Natural killer cell treated with Interleukin-12 subunit alpha and Interleukin-12 subunit beta and Interleukin-15 and Interleukin-18, amount 100 ng/mL, for 72 hours (primary cell): Measurements from ENCODE around the gene PGM2L1. TPM values are rescaled to one million over a fixed set of nuclear protein-coding genes. Genes with fewer than 3 reads are reported as not detected.
"Not testable (repeated sequence)": the region's sequence is repeated elsewhere in the genome, so short reads cannot be mapped to it uniquely, and the experiment has no call there.

Experiments
- ATAC-seq, 2 donors: fragments of 150-1000 bp; cut with Tn5 transposase in 1 of 2; sonication (Bioruptor Pico), chemical (Tn5 transposase) in 1 of 2; 2 replicates each; pipeline ENCODE4 v1.10.0; 2021
- DNase-seq: peaks from one replicate; pipeline ENCODE4 v3.0.0; 2022; ENCODE audit warnings: low spot score
- H3K27ac Mint-ChIP-seq, 2 donors: 1 replicate in 1 of 2; 2 replicates in 1 of 2; pipeline ENCODE4 v1.8.0; 2022; ENCODE audit warnings: mixed read lengths in 2 of 2, mild to moderate bottlenecking in 1 of 2, moderate library complexity in 1 of 2
- H3K27me3 Mint-ChIP-seq, 2 donors: 1 replicate in 1 of 2; 2 replicates in 1 of 2; pipeline ENCODE4 v1.8.0; 2022; ENCODE audit warnings: mixed read lengths in 2 of 2
- H3K36me3 Mint-ChIP-seq: one replicate; pipeline ENCODE4 v1.8.0; 2022; ENCODE audit warnings: mixed read lengths
- H3K4me1 Mint-ChIP-seq, 2 donors: 1 replicate in 1 of 2; 2 replicates in 1 of 2; pipeline ENCODE4 v1.8.0; 2022; ENCODE audit warnings: low read depth in 2 of 2, mixed read lengths in 2 of 2, mild to moderate bottlenecking in 1 of 2
- H3K4me3 Mint-ChIP-seq: one replicate; pipeline ENCODE4 v1.8.0; 2022; ENCODE audit warnings: mixed read lengths
- H3K9me3 Mint-ChIP-seq: 2 replicates; pipeline ENCODE4 v1.8.0; 2022; ENCODE audit warnings: mixed read lengths
- total RNA-seq, 2 donors: library from RNA; stranded (reverse); gene quantifications; one replicate each; pipeline ENCODE4 v1.2.3, GENCODE V29; 2022

Gene PGM2L1
- total RNA-seq, 2 donors from 2014 or later = 1.4 to 2.4 TPM

DNA sequence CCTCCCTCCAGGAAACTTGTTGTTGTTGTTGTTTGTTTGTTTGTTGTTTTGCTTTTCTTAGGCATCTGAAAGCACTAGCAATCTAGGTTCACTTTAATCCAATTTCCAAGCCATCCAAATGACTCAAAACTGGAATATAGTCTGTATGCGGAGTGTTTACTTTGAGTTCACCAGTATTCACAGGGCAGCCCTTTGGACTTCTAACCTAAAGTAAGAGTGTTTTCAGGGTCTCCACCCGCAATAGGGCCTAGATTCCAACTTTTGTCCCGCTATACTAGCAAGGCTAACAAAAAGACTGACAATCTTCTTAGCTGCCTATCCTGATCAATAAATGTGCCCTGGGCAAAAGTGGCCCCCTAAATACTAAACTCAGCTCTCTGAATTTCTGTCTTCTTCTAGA, 13.6 kb downstream of the PGM2L1 start:
- Mint-ChIP-seq H3K27me3 (no peaks in the 10 kb centered on the region), H3K4me1 (no peaks in the 10 kb centered on the region), H3K9me3 (no peaks in the 10 kb centered on the region), H3K4me3 (no peak overlapping the region), H3K27ac (no peak overlapping the region), H3K36me3 (no peaks in the 10 kb centered on the region)
- no peak for ATAC-seq
- DNase-seq = no peak

DNA sequence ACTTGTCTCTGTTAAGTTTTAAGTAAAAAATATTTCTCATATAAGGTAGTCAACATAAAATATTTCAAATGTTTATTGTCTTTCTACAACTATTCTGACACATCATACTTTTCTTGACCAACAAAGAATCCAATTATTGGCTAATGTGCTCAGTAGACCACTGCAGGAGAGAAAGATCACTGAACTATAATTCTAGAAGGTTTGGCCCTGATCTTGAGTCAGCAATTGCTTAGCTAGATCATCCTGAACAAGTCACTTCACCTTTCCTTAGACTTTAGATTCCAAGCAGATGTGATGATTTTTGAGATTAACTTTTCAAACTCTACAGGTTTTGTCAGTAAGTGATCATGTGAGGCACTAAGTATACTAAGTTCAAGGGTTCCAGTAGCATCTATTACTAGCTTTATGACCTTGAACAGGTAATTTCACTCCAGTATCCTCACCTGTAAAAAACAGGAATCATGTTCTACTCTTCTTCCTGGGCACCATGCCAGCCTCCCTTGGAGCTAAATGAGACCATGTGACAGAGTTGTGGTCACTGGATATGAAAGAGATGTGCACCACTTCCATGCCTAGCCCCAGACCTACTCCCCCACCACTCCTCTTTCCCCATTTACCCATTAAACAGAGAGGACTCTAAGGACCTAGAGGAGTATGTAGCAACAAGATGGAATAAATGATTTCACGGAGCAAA, 17.3 kb downstream of the PGM2L1 start:
- ATAC-seq = no peak
- Mint-ChIP-seq H3K27ac (no peak overlapping the region), H3K4me1 (no peaks in the 10 kb centered on the region), H3K9me3 (no peaks in the 10 kb centered on the region), H3K27me3 (no peaks in the 10 kb centered on the region), H3K4me3 (no peak overlapping the region), H3K36me3 (no peaks in the 10 kb centered on the region)
- no peak for DNase-seq

DNA sequence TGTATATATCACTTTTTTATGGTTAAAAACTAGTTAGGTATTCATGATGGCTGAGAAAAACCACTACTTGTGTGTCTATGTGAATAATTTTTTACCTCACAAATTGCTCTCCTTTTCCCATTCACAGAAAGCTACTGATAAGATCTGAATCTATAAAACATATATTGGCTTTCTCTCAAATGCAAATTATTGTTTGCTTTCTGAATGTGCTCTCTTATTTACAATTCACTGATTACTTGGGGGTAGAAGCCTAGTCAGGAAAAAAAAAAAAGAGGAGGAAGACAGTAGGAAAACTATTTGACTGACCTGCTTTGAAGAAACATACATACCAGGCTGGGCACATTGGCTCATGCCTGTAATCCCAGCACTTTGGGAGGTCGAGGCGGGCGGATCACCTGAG, 20.5 kb downstream of the PGM2L1 start:
- no peaks in the 10 kb centered on the region for H3K36me3 Mint-ChIP-seq
- ATAC-seq = no peak

DNA sequence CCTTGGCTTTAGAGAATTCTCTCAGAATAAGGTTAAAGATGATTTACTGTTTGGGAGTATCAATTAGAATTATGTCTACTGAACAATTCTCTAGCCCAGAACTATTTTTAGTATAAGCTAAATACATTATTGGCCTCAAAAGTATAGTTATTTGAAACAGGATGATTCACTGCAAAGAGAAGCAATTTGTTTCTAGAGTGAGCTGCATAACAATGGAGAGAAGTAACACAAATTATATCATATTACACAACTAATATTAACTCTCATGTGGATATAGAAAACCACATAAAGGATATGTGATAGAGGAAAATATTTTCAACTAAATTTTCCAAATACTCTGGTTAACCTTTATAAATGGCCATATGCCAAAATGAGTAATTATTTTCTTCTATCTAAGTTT, 24.9 kb downstream of the PGM2L1 start:
- H3K9me3 Mint-ChIP-seq = no peaks in the 10 kb centered on the region
- H3K27ac Mint-ChIP-seq = no peak overlapping the region
- H3K4me1 Mint-ChIP-seq = no peaks in the 10 kb centered on the region
- no peaks in the 10 kb centered on the region for H3K27me3 Mint-ChIP-seq
- DNase-seq (no peak), ATAC-seq (no peak)
- no peak overlapping the region for H3K4me3 Mint-ChIP-seq
- no peaks in the 10 kb centered on the region for H3K36me3 Mint-ChIP-seq

More for the DNA sequence above, 20.5 kb downstream of the PGM2L1 start:
- no peaks in the 10 kb centered on the region for H3K4me1 Mint-ChIP-seq
- H3K27me3 Mint-ChIP-seq = no peaks in the 10 kb centered on the region
- no peaks in the 10 kb centered on the region for H3K9me3 Mint-ChIP-seq
- no peak for DNase-seq
- no peak overlapping the region for H3K4me3 Mint-ChIP-seq
- no peak overlapping the region for H3K27ac Mint-ChIP-seq

DNA sequence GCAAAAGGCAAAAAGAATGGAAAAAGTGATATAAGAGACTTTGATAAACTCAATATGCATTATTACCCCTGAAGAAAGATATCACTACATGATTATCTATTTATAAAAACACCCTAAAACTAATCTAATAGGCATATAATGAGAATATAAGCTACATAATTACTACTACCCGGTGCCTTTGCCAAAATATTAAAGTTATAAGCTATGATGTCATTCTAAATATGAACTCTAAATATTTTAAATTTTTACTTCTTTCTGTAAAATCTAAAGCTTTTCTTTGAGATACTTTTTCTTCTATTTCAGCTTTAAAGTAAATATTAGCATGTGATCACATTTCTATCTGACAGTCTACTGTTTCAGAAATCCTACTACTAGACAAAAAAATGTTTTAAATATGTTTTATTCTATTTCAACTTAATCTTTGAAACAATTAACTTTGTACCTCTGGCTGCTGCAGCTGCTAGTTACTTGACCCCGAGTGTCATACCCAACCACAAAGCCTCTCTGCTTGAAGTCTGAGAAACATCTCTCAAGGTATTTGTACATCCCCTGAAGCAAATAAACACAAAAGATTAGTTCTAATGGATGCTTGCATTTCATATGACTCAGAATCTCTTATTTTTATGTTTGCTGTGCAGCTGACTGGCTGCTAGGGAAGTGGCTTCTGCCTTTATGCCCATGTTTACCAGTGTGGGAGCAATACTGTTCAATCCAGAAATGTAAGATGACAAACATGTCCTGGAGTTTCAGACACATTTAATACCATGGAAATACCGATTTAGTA, 26.8 kb downstream of the PGM2L1 start:
- H3K36me3 Mint-ChIP-seq = no peaks in the 10 kb centered on the region
- H3K27me3 Mint-ChIP-seq = no peaks in the 10 kb centered on the region
- H3K4me3 Mint-ChIP-seq = no peak overlapping the region
- no peaks in the 10 kb centered on the region for H3K9me3 Mint-ChIP-seq
- ATAC-seq (no peak), DNase-seq (no peak)
- H3K4me1 Mint-ChIP-seq = no peaks in the 10 kb centered on the region
- H3K27ac Mint-ChIP-seq = no peak overlapping the region

DNA sequence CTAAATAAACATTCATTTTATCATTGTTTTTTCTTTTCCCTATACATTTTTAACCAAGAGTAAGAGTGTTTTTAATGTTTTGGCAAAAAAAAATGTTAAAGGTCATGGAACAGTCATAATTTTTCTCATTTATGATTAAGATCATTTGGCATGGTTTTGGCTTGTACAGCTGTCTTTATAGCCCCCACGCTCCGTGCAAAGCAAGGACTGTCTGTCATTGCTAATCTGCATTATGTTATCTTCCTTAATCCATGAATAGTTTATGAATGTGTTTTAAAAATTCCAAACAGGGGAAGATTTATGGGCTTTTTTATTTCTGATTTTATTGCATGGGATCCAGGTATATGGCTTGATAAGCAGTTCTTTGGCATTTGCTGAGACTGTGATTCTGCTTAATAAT, 28.1 kb downstream of the PGM2L1 start:
- Mint-ChIP-seq H3K4me1 (no peaks in the 10 kb centered on the region), H3K9me3 (no peaks in the 10 kb centered on the region), H3K27ac (no peak overlapping the region), H3K36me3 (no peaks in the 10 kb centered on the region), H3K4me3 (no peak overlapping the region), H3K27me3 (no peaks in the 10 kb centered on the region)
- ATAC-seq = no peak
- no peak for DNase-seq

GRCh38 chr11:74367881-74368280, 30.4 kb downstream of the PGM2L1 start:
- Mint-ChIP-seq H3K4me1 (no peaks in the 10 kb centered on the region), H3K36me3 (peaks cover 4% of the 10 kb centered on the region), H3K9me3 (no peaks in the 10 kb centered on the region), H3K27ac (no peak overlapping the region), H3K4me3 (no peak overlapping the region), H3K27me3 (no peaks in the 10 kb centered on the region)
- ATAC-seq = no peak
- DNase-seq = no peak

DNA sequence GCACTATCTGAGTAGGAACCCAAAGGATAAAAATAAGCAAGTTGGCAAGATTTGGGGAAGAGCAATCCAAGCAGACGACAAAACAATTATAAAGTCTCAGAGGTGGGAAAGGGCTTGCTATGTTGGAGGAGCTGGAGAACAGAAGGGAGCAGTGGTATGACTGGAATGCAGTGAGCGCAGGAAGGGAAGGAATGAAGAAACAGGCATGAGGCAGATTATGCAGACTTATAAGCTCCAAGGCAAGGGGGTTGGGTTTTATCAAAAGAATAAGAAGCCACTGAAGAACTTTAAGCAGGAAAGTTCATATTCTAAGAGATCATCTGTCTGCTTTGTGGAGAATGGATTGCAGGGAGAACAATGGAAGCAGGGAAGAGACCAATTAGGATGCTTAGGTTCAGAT, 31.7 kb downstream of the PGM2L1 start:
- DNase-seq = no peak
- Mint-ChIP-seq H3K36me3 (peaks cover 7% of the 10 kb centered on the region), H3K9me3 (no peaks in the 10 kb centered on the region), H3K4me1 (no peaks in the 10 kb centered on the region), H3K27me3 (no peaks in the 10 kb centered on the region), H3K27ac (no peak overlapping the region), H3K4me3 (no peak overlapping the region)
- ATAC-seq = no peak

- H3K27me3 Mint-ChIP-seq, H3K9me3 Mint-ChIP-seq, H3K4me1 Mint-ChIP-seq, DNase-seq, H3K36me3 Mint-ChIP-seq, ATAC-seq, H3K27ac Mint-ChIP-seq, H3K4me3 Mint-ChIP-seq: not testable (repeated sequence)
Observed at GRCh38 chr11:74365805-74366204, 32.4 kb downstream of the PGM2L1 start.

- Mint-ChIP-seq H3K27me3 (no peaks in the 10 kb centered on the region), H3K4me3 (no peak overlapping the region), H3K4me1 (peaks cover 6% of the 10 kb centered on the region in 2 donors), H3K9me3 (no peaks in the 10 kb centered on the region), H3K36me3 (peaks cover 12% of the 10 kb centered on the region), H3K27ac (no peak overlapping the region)
- no peak for ATAC-seq
- DNase-seq = no peak
Observed at GRCh38 chr11:74357449-74357848, 40.8 kb downstream of the PGM2L1 start.

DNA sequence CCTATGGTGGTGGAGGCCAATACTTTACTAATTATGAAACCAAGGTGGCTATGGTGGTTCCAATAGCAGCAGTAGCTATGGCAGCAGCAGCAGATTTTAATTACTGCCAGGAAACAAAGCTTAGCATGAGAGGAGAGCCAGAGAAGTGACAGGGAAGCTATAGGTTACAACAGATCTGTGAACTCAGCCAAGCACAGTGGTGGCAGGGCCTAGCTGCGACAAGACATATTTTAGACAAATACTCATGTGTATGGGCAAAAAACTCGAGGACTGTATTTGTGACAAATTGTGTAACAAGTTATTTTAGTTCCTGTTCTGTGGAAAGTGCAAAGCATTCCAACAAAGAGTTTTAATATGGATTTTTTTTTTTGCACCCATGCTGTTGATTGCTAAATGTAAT, 42.6 kb downstream of the PGM2L1 start:
- H3K4me1 Mint-ChIP-seq = peaks cover 6% of the 10 kb centered on the region in 2 donors
- ATAC-seq (no peak), DNase-seq (no peak)
- H3K27me3 Mint-ChIP-seq = no peaks in the 10 kb centered on the region
- no peak overlapping the region for H3K27ac Mint-ChIP-seq
- no peak overlapping the region for H3K4me3 Mint-ChIP-seq
- peaks cover 7% of the 10 kb centered on the region for H3K36me3 Mint-ChIP-seq
- no peaks in the 10 kb centered on the region for H3K9me3 Mint-ChIP-seq

GRCh38 chr11:74354036-74354435, 44.2 kb downstream of the PGM2L1 start:
- H3K9me3 Mint-ChIP-seq = no peaks in the 10 kb centered on the region
- ATAC-seq (no peak), DNase-seq (no peak)
- no peaks in the 10 kb centered on the region for H3K27me3 Mint-ChIP-seq
- no peak overlapping the region for H3K27ac Mint-ChIP-seq
- H3K4me3 Mint-ChIP-seq = no peak overlapping the region
- H3K36me3 Mint-ChIP-seq = peaks cover 7% of the 10 kb centered on the region
- H3K4me1 Mint-ChIP-seq = peaks cover 6% of the 10 kb centered on the region in 2 donors

DNA sequence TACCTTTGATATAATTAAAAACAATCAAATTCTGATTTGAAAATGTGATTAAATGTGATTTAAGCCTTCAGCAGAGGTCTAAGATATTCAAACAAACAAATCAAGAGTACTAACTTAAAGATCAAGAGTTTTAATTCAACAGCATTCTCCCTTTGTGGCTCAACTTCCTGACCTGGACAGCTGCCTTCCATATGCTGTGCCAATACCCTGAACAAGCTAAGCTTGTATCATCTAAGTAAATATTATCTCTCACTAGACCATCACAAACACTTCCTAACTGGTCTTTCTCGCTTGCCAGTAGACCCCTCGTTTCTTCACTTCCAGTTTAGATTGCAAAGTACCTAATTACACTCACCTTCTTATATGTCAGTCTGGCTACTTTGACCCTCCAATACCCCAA, 50.9 kb downstream of the PGM2L1 start:
- DNase-seq (no peak), ATAC-seq (no peak)
- H3K4me3 Mint-ChIP-seq = no peak overlapping the region
- no peaks in the 10 kb centered on the region for H3K9me3 Mint-ChIP-seq
- no peaks in the 10 kb centered on the region for H3K4me1 Mint-ChIP-seq
- H3K27ac Mint-ChIP-seq = no peak overlapping the region
- no peaks in the 10 kb centered on the region for H3K36me3 Mint-ChIP-seq
- no peaks in the 10 kb centered on the region for H3K27me3 Mint-ChIP-seq

DNA sequence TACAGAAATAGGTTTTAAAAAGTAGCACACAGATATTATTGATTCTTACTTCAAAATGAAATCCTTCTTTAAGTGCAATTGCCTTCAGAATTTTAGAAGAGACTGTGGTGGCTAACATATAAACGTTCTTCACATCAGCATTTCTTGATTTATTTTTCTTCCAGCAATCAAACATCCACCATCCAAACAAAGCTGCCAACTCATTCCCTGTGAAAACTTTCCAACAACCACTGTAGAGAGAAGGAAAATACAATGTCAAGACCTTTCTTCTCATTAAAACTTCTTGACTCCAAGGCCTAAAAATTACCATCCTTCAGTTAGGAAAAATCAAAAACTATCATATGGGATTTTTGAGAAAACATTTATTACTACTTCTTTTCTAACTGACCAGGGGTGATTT, 52.8 kb downstream of the PGM2L1 start:
- H3K36me3 Mint-ChIP-seq = no peaks in the 10 kb centered on the region
- H3K4me1 Mint-ChIP-seq = no peaks in the 10 kb centered on the region
- no peaks in the 10 kb centered on the region for H3K27me3 Mint-ChIP-seq

More for the DNA sequence above, 52.8 kb downstream of the PGM2L1 start:
- ATAC-seq = no peak
- no peak for DNase-seq
- Mint-ChIP-seq H3K4me3 (no peak overlapping the region), H3K9me3 (no peaks in the 10 kb centered on the region), H3K27ac (no peak overlapping the region)
